ENCODE data around the gene SETMAR. TPM values are rescaled to one million over a fixed set of nuclear protein-coding genes. Genes with fewer than 3 reads are reported as not detected.

SETMAR gene
- 12.9 TPM for total RNA-seq
- polyA plus RNA-seq = 10 to 100 TPM in 3 of 4 donors, 1 to 10 TPM in 1; 8.6 to 13.0 (median 12.4) TPM

DNA sequence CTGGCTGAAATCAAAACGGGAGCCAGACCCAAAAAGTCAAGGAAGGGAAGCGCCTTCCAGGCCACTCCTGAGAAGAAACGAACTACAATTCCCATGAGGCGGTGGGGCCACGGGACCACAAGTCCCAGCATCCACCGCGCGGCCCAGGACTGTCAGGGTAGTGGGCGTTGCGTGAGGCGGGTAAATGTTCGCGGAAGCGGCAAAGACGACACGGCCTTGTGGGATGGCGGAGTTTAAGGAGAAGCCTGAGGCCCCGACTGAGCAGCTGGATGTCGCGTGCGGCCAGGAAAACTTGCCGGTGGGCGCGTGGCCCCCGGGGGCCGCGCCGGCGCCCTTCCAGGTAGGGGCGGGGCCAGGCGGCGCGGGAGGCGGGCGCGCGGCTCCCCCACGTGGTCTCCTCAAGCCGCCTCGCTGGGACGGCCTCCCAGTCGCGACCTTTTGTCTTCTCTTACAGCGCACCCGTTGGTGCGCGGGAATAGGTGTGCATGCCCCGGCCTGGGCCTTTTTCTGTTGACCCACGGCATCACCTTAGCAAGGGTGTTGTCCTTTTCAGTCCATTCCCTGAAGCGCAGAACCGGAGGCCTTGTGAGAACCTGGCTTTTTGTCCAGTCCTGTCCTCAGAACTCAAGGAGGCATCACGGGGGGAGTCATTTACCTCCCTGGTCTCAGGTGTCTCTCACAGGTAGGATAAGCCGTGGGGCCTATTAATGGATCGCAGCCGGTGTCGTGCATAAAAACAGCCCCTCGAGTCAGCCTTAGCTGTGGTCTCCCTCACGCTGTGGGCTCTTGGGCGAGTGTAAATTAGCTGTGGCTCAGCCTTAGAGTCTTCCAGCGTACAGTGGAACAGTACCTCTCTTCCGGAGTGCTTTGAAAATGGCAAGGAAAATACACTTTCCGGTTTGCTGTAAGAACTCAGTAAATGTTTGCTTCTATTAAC is at the start of gene SETMAR:
Gene SETMAR (plus strand): TSS at position 183 of the 937 bp plus-strand sequence. CDS start 2 bp downstream, at position 185.
- Histone ChIP-seq H3K27ac (ENCODE audit: insufficient read depth, low read length, poor library complexity, severe bottlenecking) (peak within 1 kb of the TSS; percentile 88), H3K4me1 (ENCODE audit: control insufficient read depth, insufficient read depth, low read length, poor library complexity, severe bottlenecking) (peaks cover 11% of the 10 kb centered on the region), H3K27me3 (ENCODE audit: control insufficient read depth, insufficient read depth, low read length) (no peaks in the 10 kb centered on the region), H3K36me3 (ENCODE audit: control insufficient read depth, insufficient read depth, low read length) (no peaks in the 10 kb centered on the region), H3K4me3 (ENCODE audit: low read depth, low read length) (peak within 1 kb of the TSS; percentile 94), H3K9me3 (ENCODE audit: control insufficient read depth in 2 of 2, low read length in 2 of 2) (no peaks in the 10 kb centered on the region)
- Mint-ChIP-seq H3K4me3 (peak within 1 kb of the TSS; percentile 96 to 97 (median 96)), H3K9me3 (peaks cover 0 to 2% (median 0%) of the 10 kb centered on the region in 7 donors), H3K4me1 (peaks cover 16 to 40% (median 20%) of the 10 kb centered on the region in 4 donors), H3K36me3 (peaks cover 11% of the 10 kb centered on the region), H3K27me3 (no peaks in the 10 kb centered on the region), H3K27ac (peak within 1 kb of the TSS; percentile 95 to 99 (median 97))
- ATAC-seq (ENCODE audit: low read depth in 2 of 2) (peak; percentile 90 to 94), DNase-seq (peak; percentile 72 to 88 (median 82))

DNA sequence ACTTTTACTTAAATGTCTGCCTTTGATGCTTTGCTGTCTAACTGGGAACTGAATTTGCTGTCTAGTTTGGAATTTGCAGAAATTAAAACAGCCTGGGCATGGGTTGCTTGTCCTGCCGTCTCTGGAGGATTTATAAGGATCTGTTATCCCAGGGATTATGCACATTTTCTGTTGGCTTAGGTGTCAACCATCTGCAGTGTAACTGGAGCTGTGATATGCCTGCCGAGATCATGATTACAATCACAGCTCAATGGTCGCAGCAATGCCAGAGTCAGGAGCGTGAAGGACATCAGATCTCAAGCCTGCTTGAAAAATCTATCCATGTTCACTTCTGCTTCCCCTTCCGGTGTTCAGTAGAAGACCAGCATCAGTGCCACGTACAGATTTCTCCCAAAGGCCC is 41.8 kb upstream of the SETMAR start:
- no peaks in the 10 kb centered on the region for H3K9me3 ChIP-seq (ENCODE audit: control insufficient read depth in 2 of 2, low read length in 2 of 2)
- H3K27ac ChIP-seq (ENCODE audit: insufficient read depth, low read length, poor library complexity, severe bottlenecking) = no peak overlapping the region
- H3K36me3 ChIP-seq (ENCODE audit: control insufficient read depth, insufficient read depth, low read length) = no peaks in the 10 kb centered on the region
- H3K4me1 Mint-ChIP-seq = no peaks in the 10 kb centered on the region
- no peaks in the 10 kb centered on the region for H3K4me1 ChIP-seq (ENCODE audit: control insufficient read depth, insufficient read depth, low read length, poor library complexity, severe bottlenecking)
- ATAC-seq (ENCODE audit: low read depth in 2 of 2) = no peak
- H3K9me3 Mint-ChIP-seq = peaks cover 0 to 3% (median 0%) of the 10 kb centered on the region in 7 donors
- DNase-seq = no peak
- no peak overlapping the region for H3K27ac Mint-ChIP-seq
- H3K4me3 Mint-ChIP-seq = no peak overlapping the region
- no peak overlapping the region for H3K4me3 ChIP-seq (ENCODE audit: low read depth, low read length)
- H3K27me3 ChIP-seq (ENCODE audit: control insufficient read depth, insufficient read depth, low read length) = no peaks in the 10 kb centered on the region
- no peaks in the 10 kb centered on the region for H3K27me3 Mint-ChIP-seq
- H3K36me3 Mint-ChIP-seq = no peaks in the 10 kb centered on the region

GRCh38 chr3:4264040-4264439 is 39.1 kb upstream of the SETMAR start:
- ATAC-seq (ENCODE audit: low read depth in 2 of 2) (no peak), DNase-seq (no peak)
- Mint-ChIP-seq H3K9me3 (peaks cover 0 to 5% (median 0%) of the 10 kb centered on the region in 7 donors), H3K4me3 (no peak overlapping the region), H3K4me1 (no peaks in the 10 kb centered on the region), H3K27me3 (no peaks in the 10 kb centered on the region), H3K36me3 (no peaks in the 10 kb centered on the region), H3K27ac (peak overlapping the region in 1 of 3 donors; percentile 2)
- no peak overlapping the region for H3K4me3 ChIP-seq (ENCODE audit: low read depth, low read length)
- H3K27me3 ChIP-seq (ENCODE audit: control insufficient read depth, insufficient read depth, low read length) = no peaks in the 10 kb centered on the region
- no peaks in the 10 kb centered on the region for H3K36me3 ChIP-seq (ENCODE audit: control insufficient read depth, insufficient read depth, low read length)
- no peaks in the 10 kb centered on the region for H3K4me1 ChIP-seq (ENCODE audit: control insufficient read depth, insufficient read depth, low read length, poor library complexity, severe bottlenecking)
- no peak overlapping the region for H3K27ac ChIP-seq (ENCODE audit: insufficient read depth, low read length, poor library complexity, severe bottlenecking)
- no peaks in the 10 kb centered on the region for H3K9me3 ChIP-seq (ENCODE audit: control insufficient read depth in 2 of 2, low read length in 2 of 2)

- no peak overlapping the region for H3K27ac ChIP-seq (ENCODE audit: insufficient read depth, low read length, poor library complexity, severe bottlenecking)
- H3K9me3 Mint-ChIP-seq = peaks cover 0 to 5% (median 0%) of the 10 kb centered on the region in 7 donors
- no peak overlapping the region for H3K27ac Mint-ChIP-seq
- no peak overlapping the region for H3K4me3 Mint-ChIP-seq
- H3K4me3 ChIP-seq (ENCODE audit: low read depth, low read length) = no peak overlapping the region
- peaks cover 4% of the 10 kb centered on the region for H3K27me3 Mint-ChIP-seq
- H3K4me1 ChIP-seq (ENCODE audit: control insufficient read depth, insufficient read depth, low read length, poor library complexity, severe bottlenecking) = no peaks in the 10 kb centered on the region
- peak in 1 of 3 donors; percentile 8 for DNase-seq
- no peaks in the 10 kb centered on the region for H3K27me3 ChIP-seq (ENCODE audit: control insufficient read depth, insufficient read depth, low read length)
- H3K9me3 ChIP-seq (ENCODE audit: control insufficient read depth in 2 of 2, low read length in 2 of 2) = no peaks in the 10 kb centered on the region
- H3K4me1 Mint-ChIP-seq = peaks cover 3 to 7% (median 6%) of the 10 kb centered on the region in 4 donors
- H3K36me3 ChIP-seq (ENCODE audit: control insufficient read depth, insufficient read depth, low read length) = no peaks in the 10 kb centered on the region
- no peaks in the 10 kb centered on the region for H3K36me3 Mint-ChIP-seq
- no peak for ATAC-seq (ENCODE audit: low read depth in 2 of 2)
Measured at GRCh38 chr3:4270720-4271119, 32.4 kb upstream of the SETMAR start.

DNA sequence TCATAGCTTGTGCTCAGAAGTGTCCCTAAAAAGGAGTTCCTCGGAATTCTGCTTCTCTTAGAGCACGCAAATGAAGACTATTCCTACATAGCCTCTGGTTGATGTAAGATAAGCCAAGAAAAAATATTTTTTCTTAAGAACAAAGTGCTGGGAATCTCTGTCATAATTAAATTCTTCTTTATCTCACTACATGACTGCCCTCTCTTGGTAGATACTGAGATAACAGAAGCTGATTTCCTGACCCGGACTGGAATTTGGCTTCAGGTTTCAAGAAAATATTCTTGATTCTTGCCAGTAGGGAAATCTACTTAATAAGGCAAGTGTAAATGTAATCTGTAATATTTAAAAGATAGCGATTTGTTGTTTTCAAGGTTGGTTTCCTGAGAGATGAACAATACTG is 31.3 kb upstream of the SETMAR start:
- H3K4me1 ChIP-seq (ENCODE audit: control insufficient read depth, insufficient read depth, low read length, poor library complexity, severe bottlenecking) = no peaks in the 10 kb centered on the region
- DNase-seq = peak in 1 of 3 donors; percentile 18
- no peaks in the 10 kb centered on the region for H3K36me3 Mint-ChIP-seq
- no peak overlapping the region for H3K4me3 Mint-ChIP-seq
- H3K27ac ChIP-seq (ENCODE audit: insufficient read depth, low read length, poor library complexity, severe bottlenecking) = no peak overlapping the region
- H3K4me3 ChIP-seq (ENCODE audit: low read depth, low read length) = no peak overlapping the region
- no peaks in the 10 kb centered on the region for H3K9me3 ChIP-seq (ENCODE audit: control insufficient read depth in 2 of 2, low read length in 2 of 2)
- H3K4me1 Mint-ChIP-seq = peaks cover 3 to 7% (median 6%) of the 10 kb centered on the region in 4 donors
- no peak for ATAC-seq (ENCODE audit: low read depth in 2 of 2)
- peaks cover 4% of the 10 kb centered on the region for H3K27me3 Mint-ChIP-seq
- no peak overlapping the region for H3K27ac Mint-ChIP-seq
- H3K36me3 ChIP-seq (ENCODE audit: control insufficient read depth, insufficient read depth, low read length) = no peaks in the 10 kb centered on the region
- H3K9me3 Mint-ChIP-seq = peaks cover 0 to 5% (median 0%) of the 10 kb centered on the region in 7 donors
- no peaks in the 10 kb centered on the region for H3K27me3 ChIP-seq (ENCODE audit: control insufficient read depth, insufficient read depth, low read length)

GRCh38 chr3:4279516-4280105 is 23.6 kb upstream of the SETMAR start:
- H3K4me1 ChIP-seq (ENCODE audit: control insufficient read depth, insufficient read depth, low read length, poor library complexity, severe bottlenecking) = no peaks in the 10 kb centered on the region
- Mint-ChIP-seq H3K36me3 (no peaks in the 10 kb centered on the region), H3K27ac (no peak overlapping the region), H3K9me3 (no peaks in the 10 kb centered on the region), H3K27me3 (peaks cover 12% of the 10 kb centered on the region), H3K4me3 (no peak overlapping the region), H3K4me1 (no peaks in the 10 kb centered on the region)
- ATAC-seq (ENCODE audit: low read depth in 2 of 2) (no peak), DNase-seq (no peak)
- no peak overlapping the region for H3K27ac ChIP-seq (ENCODE audit: insufficient read depth, low read length, poor library complexity, severe bottlenecking)
- H3K9me3 ChIP-seq (ENCODE audit: control insufficient read depth in 2 of 2, low read length in 2 of 2) = no peaks in the 10 kb centered on the region
- no peaks in the 10 kb centered on the region for H3K36me3 ChIP-seq (ENCODE audit: control insufficient read depth, insufficient read depth, low read length)
- H3K27me3 ChIP-seq (ENCODE audit: control insufficient read depth, insufficient read depth, low read length) = no peaks in the 10 kb centered on the region
- H3K4me3 ChIP-seq (ENCODE audit: low read depth, low read length) = no peak overlapping the region

DNA sequence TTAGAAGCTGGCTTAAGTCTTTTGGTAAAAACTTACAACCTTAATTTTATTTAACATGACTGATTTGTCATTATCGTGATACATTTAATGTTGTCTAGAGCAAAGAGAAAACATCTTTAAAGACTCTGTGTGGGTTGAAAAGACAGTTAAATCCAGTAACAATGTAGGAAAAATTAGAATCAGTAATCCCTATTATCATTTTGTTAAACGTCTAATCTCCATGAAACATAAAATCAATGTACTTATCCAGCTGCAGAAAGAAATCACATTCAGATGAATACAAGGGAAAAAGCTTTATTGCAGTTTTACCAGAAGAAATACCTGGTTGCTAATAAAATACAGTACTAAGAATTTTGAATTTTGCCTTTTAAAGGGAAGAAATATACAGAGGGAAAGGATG is 21.2 kb upstream of the SETMAR start:
- Histone ChIP-seq H3K36me3 (ENCODE audit: control insufficient read depth, insufficient read depth, low read length) (no peaks in the 10 kb centered on the region), H3K4me1 (ENCODE audit: control insufficient read depth, insufficient read depth, low read length, poor library complexity, severe bottlenecking) (no peaks in the 10 kb centered on the region), H3K9me3 (ENCODE audit: control insufficient read depth in 2 of 2, low read length in 2 of 2) (no peaks in the 10 kb centered on the region), H3K27me3 (ENCODE audit: control insufficient read depth, insufficient read depth, low read length) (peaks cover 1% of the 10 kb centered on the region), H3K4me3 (ENCODE audit: low read depth, low read length) (no peak overlapping the region), H3K27ac (ENCODE audit: insufficient read depth, low read length, poor library complexity, severe bottlenecking) (no peak overlapping the region)
- peaks cover 12% of the 10 kb centered on the region for H3K27me3 Mint-ChIP-seq
- H3K27ac Mint-ChIP-seq = no peak overlapping the region
- H3K36me3 Mint-ChIP-seq = no peaks in the 10 kb centered on the region
- no peak overlapping the region for H3K4me3 Mint-ChIP-seq
- DNase-seq = no peak
- ATAC-seq (ENCODE audit: low read depth in 2 of 2) = no peak
- H3K4me1 Mint-ChIP-seq = no peaks in the 10 kb centered on the region
- no peaks in the 10 kb centered on the region for H3K9me3 Mint-ChIP-seq

Data from CD4-positive, CD25-positive, alpha-beta regulatory T cell (primary cell).